Neural crest cell (in vitro differentiated cells): Measurements from ENCODE around the gene KIF18A. TPM values are rescaled to one million over a fixed set of nuclear protein-coding genes. Genes with fewer than 3 reads are reported as not detected.

ENCODE experiments used
- DNase-seq: peaks from one replicate; pipeline ENCODE4 v3.0.0; 2021; ENCODE audit warnings: low read depth, mixed read lengths, low spot score
- H3K27ac Mint-ChIP-seq: one replicate; pipeline ENCODE4 v1.8.0; 2021; ENCODE audit warnings: mild to moderate bottlenecking, mixed read lengths; ENCODE audit not compliant: unreplicated experiment
- H3K27me3 Mint-ChIP-seq: 2 replicates; pipeline ENCODE4 v1.8.0; 2021; ENCODE audit warnings: low read depth, mild to moderate bottlenecking, mixed read lengths
- H3K36me3 Mint-ChIP-seq: 2 replicates; pipeline ENCODE4 v1.8.0; 2021; ENCODE audit warnings: low read depth, mild to moderate bottlenecking, mixed read lengths
- H3K4me1 Mint-ChIP-seq: 2 replicates; pipeline ENCODE4 v1.8.0; 2021; ENCODE audit warnings: mixed read lengths
- H3K4me3 Mint-ChIP-seq: one replicate; pipeline ENCODE4 v1.8.0; 2021; ENCODE audit warnings: mild to moderate bottlenecking, mixed read lengths
- H3K9me3 Mint-ChIP-seq: 2 replicates; pipeline ENCODE4 v1.8.0; 2021; ENCODE audit warnings: mixed read lengths
- CTCF ChIP-seq: fragments of 200-600 bp; sonication (generic); conservative IDR thresholded peaks from 2 replicates; pipeline ENCODE4 v1.5.0; 2021; ENCODE audit warnings: antibody characterized with exemption, mild to moderate bottlenecking
- total RNA-seq: library from RNA; stranded (reverse); gene quantifications from 2 replicates; pipeline ENCODE4 v1.2.1, GENCODE V29; 2021

Gene KIF18A
- total RNA-seq, 1 donor from 2014 or later, result 28.2 TPM

- Mint-ChIP-seq H3K9me3 (no peaks in the 10 kb centered on the region), H3K27ac (no peak overlapping the region), H3K4me1 (no peaks in the 10 kb centered on the region), H3K4me3 (no peak overlapping the region), H3K36me3 (no peaks in the 10 kb centered on the region), H3K27me3 (no peaks in the 10 kb centered on the region)
- DNase-seq, result no peak
- TF ChIP-seq CTCF, result no peak
These were observed 116.2 kb downstream of the KIF18A start for GRCh38 chr11:27991736-27992135.

- no peak overlapping the region for H3K27ac Mint-ChIP-seq
- no peaks in the 10 kb centered on the region for H3K36me3 Mint-ChIP-seq
- no peak overlapping the region for H3K4me3 Mint-ChIP-seq
- H3K4me1 Mint-ChIP-seq, result no peaks in the 10 kb centered on the region
- DNase-seq, result no peak
- no peaks in the 10 kb centered on the region for H3K9me3 Mint-ChIP-seq
- no peak for TF ChIP-seq CTCF
- H3K27me3 Mint-ChIP-seq, result no peaks in the 10 kb centered on the region
These were observed 130.4 kb downstream of the KIF18A start for GRCh38 chr11:27977527-27977926.

- DNase-seq, result no peak
- Mint-ChIP-seq H3K4me1 (no peaks in the 10 kb centered on the region), H3K36me3 (no peaks in the 10 kb centered on the region), H3K4me3 (no peak overlapping the region), H3K9me3 (no peaks in the 10 kb centered on the region), H3K27ac (no peak overlapping the region), H3K27me3 (no peaks in the 10 kb centered on the region)
- TF ChIP-seq CTCF, result no peak
These were observed 130.9 kb downstream of the KIF18A start for GRCh38 chr11:27977031-27977430.

GRCh38 chr11:27976262-27976661 is 131.7 kb downstream of the KIF18A start:
- no peaks in the 10 kb centered on the region for H3K4me1 Mint-ChIP-seq
- no peaks in the 10 kb centered on the region for H3K27me3 Mint-ChIP-seq
- H3K9me3 Mint-ChIP-seq, result no peaks in the 10 kb centered on the region

GRCh38 chr11:27973851-27974536 is 134.0 kb downstream of the KIF18A start:
- H3K27me3 Mint-ChIP-seq, result no peaks in the 10 kb centered on the region

More at GRCh38 chr11:27976262-27976661, 131.7 kb downstream of the KIF18A start:
- DNase-seq, result no peak
- Mint-ChIP-seq H3K4me3 (no peak overlapping the region), H3K27ac (no peak overlapping the region), H3K36me3 (no peaks in the 10 kb centered on the region)
- TF ChIP-seq CTCF, result no peak

More at GRCh38 chr11:27973851-27974536, 134.0 kb downstream of the KIF18A start:
- Mint-ChIP-seq H3K9me3 (no peaks in the 10 kb centered on the region), H3K27ac (no peak overlapping the region), H3K36me3 (no peaks in the 10 kb centered on the region), H3K4me1 (no peaks in the 10 kb centered on the region), H3K4me3 (no peak overlapping the region)
- no peak for DNase-seq
- no peak for TF ChIP-seq CTCF
